H9 (cell line): ENCODE results near the gene BCAS3. TPM values are rescaled to one million over a fixed set of nuclear protein-coding genes. Genes with fewer than 3 reads are reported as not detected.

Source experiments
- DNase-seq: peaks from one replicate; pipeline ENCODE4 v3.0.0-alpha.2; 2017
- H2AFZ ChIP-seq: one replicate; pipeline ENCODE4 v1.6.1; 2013; ENCODE audit warnings: mild to moderate bottlenecking, low read length, control low read depth, moderate library complexity
- H2AK5ac ChIP-seq: 2 replicates; pipeline ENCODE4 v1.6.1; 2013; ENCODE audit warnings: low read length, control low read depth, mixed read lengths; ENCODE audit not compliant: insufficient read length
- H2BK120ac ChIP-seq: one replicate; pipeline ENCODE4 v1.6.1; 2013; ENCODE audit warnings: low read depth, mild to moderate bottlenecking, low read length, control low read depth, inconsistent platforms; ENCODE audit not compliant: poor library complexity, severe bottlenecking
- H2BK12ac ChIP-seq: 2 replicates; pipeline ENCODE4 v1.6.1; 2013; ENCODE audit warnings: low read length, control low read depth, mixed read lengths, low read depth; ENCODE audit not compliant: insufficient read length
- H2BK15ac ChIP-seq: 2 replicates; pipeline ENCODE4 v1.6.1; 2013; ENCODE audit warnings: low read depth, low read length, control low read depth
- H2BK20ac ChIP-seq: one replicate; pipeline ENCODE4 v1.6.1; 2013; ENCODE audit warnings: low read depth, mild to moderate bottlenecking, low read length, control low read depth, inconsistent platforms; ENCODE audit not compliant: poor library complexity, severe bottlenecking
- H2BK5ac ChIP-seq: 2 replicates; pipeline ENCODE4 v1.6.1; 2013; ENCODE audit warnings: low read length, control low read depth, mixed read lengths; ENCODE audit not compliant: insufficient read length
- H3K14ac ChIP-seq: 2 replicates; pipeline ENCODE4 v1.6.1; 2013; ENCODE audit warnings: low read length, control low read depth; ENCODE audit not compliant: insufficient read depth
- H3K18ac ChIP-seq: 2 replicates; pipeline ENCODE4 v1.6.1; 2013; ENCODE audit warnings: low read depth, mild to moderate bottlenecking, mixed read lengths, low read length, control low read depth; ENCODE audit not compliant: insufficient read length
- H3K23ac ChIP-seq: 2 replicates; pipeline ENCODE4 v1.6.1; 2013; ENCODE audit warnings: low read length, control low read depth, mixed read lengths, low read depth; ENCODE audit not compliant: insufficient read length
- H3K23me2 ChIP-seq: 2 replicates; pipeline ENCODE4 v1.6.1; 2013; ENCODE audit warnings: low read depth, mild to moderate bottlenecking, mixed read lengths, low read length, control low read depth; ENCODE audit not compliant: insufficient read length, poor library complexity, severe bottlenecking
- H3K27ac ChIP-seq: 2 replicates; pipeline ENCODE4 v1.5.1; 2013; ENCODE audit warnings: low read length, control low read depth, mixed read lengths, low read depth; ENCODE audit not compliant: insufficient read length
- H3K27me3 ChIP-seq: 2 replicates; pipeline ENCODE4 v1.6.1; 2013; ENCODE audit warnings: low read length, control low read depth, inconsistent platforms; ENCODE audit not compliant: insufficient read depth
- H3K4ac ChIP-seq: 2 replicates; pipeline ENCODE4 v1.6.1; 2013; ENCODE audit warnings: low read depth, mild to moderate bottlenecking, control low read depth, inconsistent platforms, low read length, moderate library complexity
- H3K4me1 ChIP-seq: 2 replicates; pipeline ENCODE4 v1.6.1; 2013; ENCODE audit warnings: low read length, control low read depth, inconsistent platforms; ENCODE audit not compliant: insufficient read depth
- H3K4me2 ChIP-seq: 2 replicates; pipeline ENCODE4 v1.6.1; 2013; ENCODE audit warnings: low read length, control low read depth, mixed read lengths; ENCODE audit not compliant: insufficient read length, insufficient read depth
- H3K56ac ChIP-seq: 2 replicates; pipeline ENCODE4 v1.6.1; 2013; ENCODE audit warnings: low read depth, mild to moderate bottlenecking, mixed read lengths, low read length, control low read depth; ENCODE audit not compliant: insufficient read length
- H3K79me1 ChIP-seq: 2 replicates; pipeline ENCODE4 v1.6.1; 2013; ENCODE audit warnings: low read depth, mild to moderate bottlenecking, moderate library complexity, low read length, control low read depth, inconsistent platforms; ENCODE audit not compliant: insufficient read depth, poor library complexity, severe bottlenecking
- H3K79me2 ChIP-seq: 2 replicates; pipeline ENCODE4 v1.6.1; 2013; ENCODE audit warnings: low read length, control low read depth, inconsistent platforms; ENCODE audit not compliant: insufficient read depth
- H3K9ac ChIP-seq: 2 replicates; pipeline ENCODE4 v1.6.1; 2013; ENCODE audit warnings: low read length, control low read depth, mixed read lengths; ENCODE audit not compliant: insufficient read length; ENCODE audit errors: extremely low read depth
- H3K9me3 ChIP-seq: one replicate; pipeline ENCODE4 v1.6.1; 2013; ENCODE audit warnings: low read depth, low read length, inconsistent platforms; ENCODE audit not compliant: control insufficient read depth
- H3T11ph ChIP-seq: one replicate; pipeline ENCODE4 v1.6.1; 2013; ENCODE audit warnings: mild to moderate bottlenecking, low read length, control low read depth, inconsistent platforms
- H4K20me1 ChIP-seq: one replicate; pipeline ENCODE4 v1.6.1; 2013; ENCODE audit not compliant: control insufficient read depth, insufficient read length, insufficient read depth
- H4K5ac ChIP-seq: 2 replicates; pipeline ENCODE4 v1.6.1; 2013; ENCODE audit warnings: low read depth, mild to moderate bottlenecking, mixed read lengths, low read length, control low read depth; ENCODE audit not compliant: insufficient read length
- H4K8ac ChIP-seq: replicated peaks from 2 replicates; pipeline ENCODE4 v1.6.1; 2013; ENCODE audit warnings: low read length, control low read depth, mixed read lengths, low read depth; ENCODE audit not compliant: insufficient read length
- H4K91ac ChIP-seq: 2 replicates; pipeline ENCODE4 v1.6.1; 2013; ENCODE audit warnings: low read depth, mild to moderate bottlenecking, moderate library complexity, mixed read lengths, low read length, control low read depth; ENCODE audit not compliant: insufficient read length
- H3K27ac Mint-ChIP-seq, 3 experiments: 2 replicates in 2 of 3; 3 replicates in 1 of 3; pipeline ENCODE4 v1.8.0; 2020 to 2021; ENCODE audit warnings: mixed read lengths in 3 of 3, mild to moderate bottlenecking in 1 of 3, moderate library complexity in 1 of 3
- H3K27me3 Mint-ChIP-seq: 2 replicates; pipeline ENCODE4 v1.8.0; 2021; ENCODE audit warnings: low read depth, mild to moderate bottlenecking, moderate library complexity, mixed read lengths
- H3K36me3 Mint-ChIP-seq, 3 experiments: 2 replicates in 2 of 3; 3 replicates in 1 of 3; pipeline ENCODE4 v1.8.0; 2020 to 2021; ENCODE audit warnings: low read depth in 3 of 3, mixed read lengths in 3 of 3; ENCODE audit not compliant: insufficient read depth in 1 of 3
- H3K4me1 Mint-ChIP-seq, 2 experiments: 2 replicates each; pipeline ENCODE4 v1.8.0; 2020; ENCODE audit warnings: mixed read lengths in 2 of 2
- H3K4me3 Mint-ChIP-seq, 2 experiments: 2 replicates in 1 of 2; 3 replicates in 1 of 2; pipeline ENCODE4 v1.8.0; 2020 to 2021; ENCODE audit warnings: mild to moderate bottlenecking in 2 of 2, mixed read lengths in 2 of 2, moderate library complexity in 1 of 2
- H3K9me3 Mint-ChIP-seq, 2 experiments: 2 replicates in 1 of 2; 3 replicates in 1 of 2; pipeline ENCODE4 v1.8.0; 2020; ENCODE audit warnings: mild to moderate bottlenecking in 2 of 2, mixed read lengths in 2 of 2, moderate library complexity in 1 of 2
- CTCF ChIP-seq: fragments of 200-600 bp; sonication (generic); conservative IDR thresholded peaks from 3 replicates; pipeline ENCODE4 v1.8.0; 2021; ENCODE audit warnings: antibody characterized with exemption, mild to moderate bottlenecking
- WGBS: extraction: QIAGEN DNeasy Blood & Tissue Kit; methylation state at CpG from one replicate; pipeline ENCODE4 v1.1.7; 2013; ENCODE audit warnings: missing lambda C conversion rate, low lambda C conversion rate, mixed read lengths; ENCODE audit not compliant: insufficient read length; ENCODE audit errors: extremely low coverage; 5-methylcytosine and 5-hydroxymethylcytosine counted together
- total RNA-seq: library from RNA; stranded (reverse); gene quantifications from 2 replicates; pipeline ENCODE4 v1.2.1, GENCODE V29; 2021

The BCAS3 gene
- total RNA-seq, 1 experiment from 2014 or later: 22.4 TPM

GRCh38 chr17:60720763-60721531 lies 43.3 kb downstream of the BCAS3 start:
- Histone ChIP-seq H3K9me3 (no peaks in the 10 kb centered on the region), H3K79me2 (no peaks in the 10 kb centered on the region), H2BK12ac (no peak overlapping the region), H4K20me1 (no peaks in the 10 kb centered on the region), H3K14ac (no peak overlapping the region), H4K8ac (no peak overlapping the region), H4K91ac (no peak overlapping the region), H3K4me2 (no peak overlapping the region), H3K18ac (no peak overlapping the region), H3K27me3 (no peaks in the 10 kb centered on the region), H3K23me2 (no peaks in the 10 kb centered on the region), H3K79me1 (no peaks in the 10 kb centered on the region), H4K5ac (no peak overlapping the region), H2BK5ac (no peak overlapping the region), H2AK5ac (no peak overlapping the region), H2BK20ac (no peak overlapping the region), H2BK15ac (no peak overlapping the region), H2AFZ (no peak overlapping the region), H3K23ac (no peak overlapping the region), H3K4me1 (no peaks in the 10 kb centered on the region), H2BK120ac (no peak overlapping the region), H3T11ph (no peak overlapping the region), H3K27ac (no peak overlapping the region), H3K9ac (no peak overlapping the region), H3K4ac (no peak overlapping the region), H3K56ac (no peak overlapping the region)
- no peaks in the 10 kb centered on the region for H3K27me3 Mint-ChIP-seq
- WGBS: no CpG with 5 or more reads among the region's 5 CpGs
- TF ChIP-seq CTCF: peak; percentile 93
- H3K27ac Mint-ChIP-seq: no peak overlapping the region
- peak; percentile 44 for DNase-seq
- H3K36me3 Mint-ChIP-seq: no peaks in the 10 kb centered on the region
- H3K4me1 Mint-ChIP-seq: no peaks in the 10 kb centered on the region
- no peak overlapping the region for H3K4me3 Mint-ChIP-seq
- H3K9me3 Mint-ChIP-seq: no peaks in the 10 kb centered on the region
